GM15510 (cell line): ENCODE results near the gene RGS17.

Experiments used
- POLR2A ChIP-seq: IDR thresholded peaks from 3 replicates; pipeline ENCODE4 v1.6.1; 2011; ENCODE audit warnings: borderline replicate concordance; ENCODE audit not compliant: insufficient read length; ENCODE audit errors: extremely low read depth

Gene RGS17

GRCh38 chr6:152969688-152970418 lies 161.2 kb downstream of the RGS17 start:
- TF ChIP-seq POLR2A = no peak

DNA sequence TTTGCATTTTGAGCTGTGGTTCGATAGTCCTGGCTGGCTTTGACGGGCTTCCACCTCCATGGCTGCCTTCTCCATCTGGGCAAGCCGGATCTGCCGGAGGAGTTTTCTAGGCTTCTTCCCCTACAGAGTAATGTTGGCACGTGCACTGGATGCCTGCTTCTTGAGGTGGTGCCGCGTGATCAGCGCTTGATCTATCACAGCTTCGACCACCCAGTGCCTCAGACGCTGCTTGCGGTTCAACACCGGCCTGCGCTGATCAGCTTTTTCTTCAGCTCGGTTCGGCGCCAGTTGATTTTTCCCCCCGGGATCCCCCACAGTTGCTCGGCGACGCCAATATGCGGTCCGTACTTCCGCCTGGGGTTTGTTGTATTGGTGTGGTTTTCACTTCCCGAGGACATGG lies 171.7 kb downstream of the RGS17 start:
- TF ChIP-seq POLR2A = no peak

DNA sequence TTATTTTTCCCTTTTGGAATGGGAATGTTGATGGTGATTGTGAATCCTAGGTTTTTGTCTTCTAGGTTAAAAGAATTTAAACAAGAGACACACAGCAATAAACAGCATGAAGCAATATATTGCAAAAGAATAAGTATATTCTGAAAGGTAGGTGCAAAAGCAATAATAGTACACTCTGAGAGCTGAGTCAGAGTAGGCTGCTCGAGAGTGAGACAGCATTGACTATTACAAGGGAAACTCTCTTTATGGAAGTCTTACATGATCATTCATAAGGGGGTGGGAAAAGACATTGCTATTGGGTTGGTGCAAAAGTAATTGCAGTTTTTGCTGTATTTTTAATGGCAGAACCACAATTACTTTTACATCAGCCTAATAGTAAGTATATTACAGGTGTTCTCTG lies 173.3 kb downstream of the RGS17 start:
- no peak for TF ChIP-seq POLR2A
